ENCODE data around the gene SMIM43. TPM values are rescaled to one million over a fixed set of nuclear protein-coding genes. Genes with fewer than 3 reads are reported as not detected.

Gene SMIM43
- total RNA-seq, 1 experiment from 2014 or later = 1.2 TPM

DNA sequence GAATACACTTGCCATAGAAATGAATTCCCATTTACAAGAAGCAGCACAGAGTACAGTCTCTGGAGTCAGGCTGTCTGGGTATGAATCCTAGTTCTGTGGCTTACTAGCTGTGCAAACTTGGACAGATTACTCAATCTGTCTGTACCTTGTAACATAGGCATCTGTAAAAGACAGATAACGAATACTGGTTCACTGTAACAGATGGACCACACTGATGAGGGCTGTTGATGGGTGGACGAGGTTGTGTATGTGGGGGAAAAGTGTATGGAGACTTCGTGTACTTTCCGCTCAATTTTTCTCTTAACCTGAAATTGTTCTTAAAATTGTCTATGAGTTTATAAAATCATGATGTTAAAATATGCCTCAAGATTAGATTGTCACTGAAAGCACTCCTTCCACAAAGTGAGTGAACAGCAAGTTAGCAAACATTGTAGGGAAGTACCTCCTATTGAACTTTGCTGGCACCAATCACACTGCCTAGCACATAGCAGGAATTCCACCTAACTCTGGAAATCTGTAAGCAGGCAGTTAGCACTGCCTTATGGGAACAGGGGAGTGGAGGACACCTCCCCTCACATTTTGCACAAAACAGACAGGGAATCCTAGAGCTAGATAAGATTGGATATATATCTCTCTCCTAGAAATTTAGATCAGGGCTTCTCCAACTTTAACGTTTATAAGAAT lies 29.7 kb upstream of the SMIM43 start:
- peak overlapping the region in 1 of 3 experiments; percentile 95; a peak in 3 of 7 replicates for H3K27ac Mint-ChIP-seq
- H3T11ph ChIP-seq (ENCODE audit: low read length) = no peak overlapping the region
- no peaks in the 10 kb centered on the region for H3K79me2 ChIP-seq (ENCODE audit: insufficient read depth, low read length)
- H2AFZ ChIP-seq (ENCODE audit: low read length) = no peak overlapping the region
- no peak overlapping the region for H2BK15ac ChIP-seq (ENCODE audit: low read depth, low read length)
- H3K23me2 ChIP-seq (ENCODE audit: insufficient read length, low read depth, low read length, poor library complexity, severe bottlenecking) = no peaks in the 10 kb centered on the region
- no peak overlapping the region for H2BK5ac ChIP-seq (ENCODE audit: insufficient read length, low read length)
- peaks cover 34 to 36% of the 10 kb centered on the region in 2 experiments for H3K4me1 Mint-ChIP-seq
- no peak overlapping the region for H4K8ac ChIP-seq (replicated peaks; ENCODE audit: insufficient read length, low read depth, low read length)
- no peak overlapping the region for H2BK12ac ChIP-seq (ENCODE audit: insufficient read length, low read depth, low read length)
- peaks cover 2% of the 10 kb centered on the region for H3K4me1 ChIP-seq (ENCODE audit: insufficient read depth, low read length)
- DNase-seq = no peak
- H3K9ac ChIP-seq (ENCODE audit: extremely low read depth, insufficient read length, low read length) = no peak overlapping the region
- H3K18ac ChIP-seq (ENCODE audit: insufficient read length, low read depth, low read length) = no peak overlapping the region
- H2BK20ac ChIP-seq (ENCODE audit: low read depth, low read length, poor library complexity, severe bottlenecking) = no peak overlapping the region
- no peak overlapping the region for H3K23ac ChIP-seq (ENCODE audit: insufficient read length, low read depth, low read length)
- no peak overlapping the region for H2BK120ac ChIP-seq (ENCODE audit: low read depth, low read length, poor library complexity, severe bottlenecking)
- H3K14ac ChIP-seq (ENCODE audit: insufficient read depth, low read length) = no peak overlapping the region
- no peaks in the 10 kb centered on the region for H3K9me3 ChIP-seq (ENCODE audit: control insufficient read depth, low read depth, low read length)
- no CpG with 5 or more reads among the region's 5 CpGs for WGBS (ENCODE audit: extremely low coverage, insufficient read length, low lambda C conversion rate)
- H3K9me3 Mint-ChIP-seq = no peaks in the 10 kb centered on the region
- no peaks in the 10 kb centered on the region for H3K27me3 Mint-ChIP-seq (ENCODE audit: low read depth)
- peak overlapping the region in 1 of 2 experiments; percentile 54; a peak in 2 of 5 replicates for H3K4me3 Mint-ChIP-seq
- H3K4me2 ChIP-seq (ENCODE audit: insufficient read depth, insufficient read length, low read length) = no peak overlapping the region
- H4K20me1 ChIP-seq (ENCODE audit: control insufficient read depth, insufficient read depth, insufficient read length) = no peaks in the 10 kb centered on the region
- no peaks in the 10 kb centered on the region for H3K79me1 ChIP-seq (ENCODE audit: insufficient read depth, low read depth, low read length, poor library complexity, severe bottlenecking)
- no peaks in the 10 kb centered on the region for H3K36me3 Mint-ChIP-seq (ENCODE audit: insufficient read depth in 1 of 3, low read depth in 3 of 3)
- H3K27me3 ChIP-seq (ENCODE audit: insufficient read depth, low read length) = no peaks in the 10 kb centered on the region
- H4K91ac ChIP-seq (ENCODE audit: insufficient read length, low read depth, low read length) = no peak overlapping the region
- no peak overlapping the region for H4K5ac ChIP-seq (ENCODE audit: insufficient read length, low read depth, low read length)
- TF ChIP-seq, protein P1, sequence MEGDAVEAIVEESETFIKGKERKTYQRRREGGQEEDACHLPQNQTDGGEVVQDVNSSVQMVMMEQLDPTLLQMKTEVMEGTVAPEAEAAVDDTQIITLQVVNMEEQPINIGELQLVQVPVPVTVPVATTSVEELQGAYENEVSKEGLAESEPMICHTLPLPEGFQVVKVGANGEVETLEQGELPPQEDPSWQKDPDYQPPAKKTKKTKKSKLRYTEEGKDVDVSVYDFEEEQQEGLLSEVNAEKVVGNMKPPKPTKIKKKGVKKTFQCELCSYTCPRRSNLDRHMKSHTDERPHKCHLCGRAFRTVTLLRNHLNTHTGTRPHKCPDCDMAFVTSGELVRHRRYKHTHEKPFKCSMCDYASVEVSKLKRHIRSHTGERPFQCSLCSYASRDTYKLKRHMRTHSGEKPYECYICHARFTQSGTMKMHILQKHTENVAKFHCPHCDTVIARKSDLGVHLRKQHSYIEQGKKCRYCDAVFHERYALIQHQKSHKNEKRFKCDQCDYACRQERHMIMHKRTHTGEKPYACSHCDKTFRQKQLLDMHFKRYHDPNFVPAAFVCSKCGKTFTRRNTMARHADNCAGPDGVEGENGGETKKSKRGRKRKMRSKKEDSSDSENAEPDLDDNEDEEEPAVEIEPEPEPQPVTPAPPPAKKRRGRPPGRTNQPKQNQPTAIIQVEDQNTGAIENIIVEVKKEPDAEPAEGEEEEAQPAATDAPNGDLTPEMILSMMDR (conservative IDR thresholded peaks at IDR 0.05) = no peak
- H3K27ac ChIP-seq (ENCODE audit: insufficient read length, low read depth, low read length) = no peak overlapping the region
- H3K56ac ChIP-seq (ENCODE audit: insufficient read length, low read depth, low read length) = no peak overlapping the region
- no peak overlapping the region for H3K4ac ChIP-seq (ENCODE audit: low read depth, low read length)
- no peak overlapping the region for H2AK5ac ChIP-seq (ENCODE audit: insufficient read length, low read length)

All from H9 (cell line).